Bronchus fibroblast of lung (primary cell): ENCODE results near the gene RPS6KB1. TPM values are rescaled to one million over a fixed set of nuclear protein-coding genes. Genes with fewer than 3 reads are reported as not detected.

Source experiments
- total RNA-seq: library from RNA; depleted of rRNA; stranded (reverse); fragments of >200 nt; gene quantifications from 2 replicates; pipeline ENCODE4 v1.2.3, GENCODE V29; 2015

RPS6KB1 gene
- total RNA-seq: 26.8 and 39.2 TPM in 2 replicates

DNA sequence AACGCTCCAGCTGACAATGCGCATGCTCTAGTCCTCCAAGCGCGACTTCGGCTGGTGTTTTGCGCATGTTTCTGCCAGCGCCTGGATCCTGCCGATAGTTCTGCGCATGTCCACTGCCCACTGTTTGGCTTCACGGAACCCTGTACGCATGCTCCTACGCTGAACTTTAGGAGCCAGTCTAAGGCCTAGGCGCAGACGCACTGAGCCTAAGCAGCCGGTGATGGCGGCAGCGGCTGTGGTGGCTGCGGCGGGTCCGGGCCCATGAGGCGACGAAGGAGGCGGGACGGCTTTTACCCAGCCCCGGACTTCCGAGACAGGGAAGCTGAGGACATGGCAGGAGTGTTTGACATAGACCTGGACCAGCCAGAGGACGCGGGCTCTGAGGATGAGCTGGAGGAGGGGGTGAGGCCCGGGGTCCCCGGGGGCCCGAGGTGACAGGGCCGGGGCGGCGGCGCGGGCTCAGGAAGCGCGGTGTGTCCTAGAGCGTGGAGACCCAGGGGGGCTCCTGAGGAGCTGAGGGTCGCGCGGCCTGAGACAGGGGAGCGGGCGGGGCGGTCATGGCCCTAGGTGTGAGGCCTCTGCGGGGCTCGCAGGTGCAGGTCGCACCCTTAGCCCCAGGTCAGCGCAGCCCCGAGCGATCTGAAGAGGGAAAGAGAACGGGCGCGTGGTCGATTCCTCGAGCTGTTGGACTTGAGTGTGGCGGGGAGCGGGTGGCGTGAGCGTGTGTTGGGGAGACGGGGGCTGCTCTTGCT, at the start of gene RPS6KB1, which contains the start of gene TUBD1:
RPS6KB1 (plus strand) TSS at position 198 of the 752 bp plus-strand sequence; CDS start at position 262, 64 bp downstream.
TUBD1 (minus strand) TSS at position 20 of the 752 bp plus-strand sequence. CDS start 1,941 bp downstream, outside the sequence.

DNA sequence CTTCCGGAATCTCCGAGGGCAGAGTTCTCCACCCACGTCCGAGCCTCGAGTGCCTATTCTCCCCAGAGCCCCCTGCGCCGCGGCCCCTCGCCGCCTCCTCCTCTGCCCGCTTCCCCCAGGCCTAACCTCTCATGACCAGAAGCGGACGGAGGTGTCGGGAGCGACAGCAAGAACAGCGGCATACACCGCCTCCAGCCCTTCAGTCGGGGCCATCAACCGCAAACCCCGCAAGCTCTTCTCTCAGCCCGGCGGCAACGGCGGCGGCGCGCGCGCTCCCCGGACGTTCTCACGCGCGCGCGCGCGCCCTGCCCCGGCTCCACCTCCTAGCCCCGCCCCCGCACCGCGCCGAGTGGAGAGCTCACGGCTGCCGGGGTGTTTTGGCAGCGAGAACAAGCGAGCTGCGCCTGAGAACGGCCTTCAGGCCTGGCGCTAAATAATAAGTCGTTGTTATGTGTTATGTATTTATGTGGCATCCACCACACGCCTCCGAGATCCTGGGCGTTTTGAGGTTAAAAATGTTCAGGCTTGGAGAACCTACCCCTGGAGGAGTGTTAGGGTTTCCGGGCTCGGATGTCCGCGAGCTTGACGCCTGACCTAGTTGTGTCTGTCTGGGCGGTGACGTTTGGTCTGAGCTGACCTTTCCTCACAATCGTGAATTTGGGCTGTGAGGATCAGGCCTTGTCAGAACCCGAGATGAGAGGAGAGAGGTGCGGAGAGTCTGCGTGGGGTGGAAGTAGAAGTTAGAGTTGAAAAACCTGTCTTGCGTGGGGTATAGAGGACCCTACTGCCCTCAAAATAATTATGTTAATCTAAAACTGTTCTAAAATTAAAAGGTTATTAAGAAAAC, 71.8 kb downstream of the RPS6KB1 start, which contains the start of gene RNFT1:
RNFT1 (minus strand) TSS at position 259 of the 847 bp plus-strand sequence; CDS start at position 182, 77 bp downstream.

Other genes starting within 250 kb of the RPS6KB1 start
- gene PTRH2, start 185.7 kb upstream of the RPS6KB1 start, total RNA-seq: 34.6 and 39.3 TPM in 2 replicates
- 106 and 135 TPM in 2 replicates for gene VMP1, start 185.5 kb upstream of the RPS6KB1 start, total RNA-seq
- 6.1 TPM in 2 replicates for gene TUBD1, start 178 bp upstream of the RPS6KB1 start, total RNA-seq
- gene RNFT1, start 71.6 kb downstream of the RPS6KB1 start, total RNA-seq: 8.0 and 8.2 TPM in 2 replicates
- 25.4 and 30.6 TPM in 2 replicates for gene HEATR6, start 185.8 kb downstream of the RPS6KB1 start, total RNA-seq